Transverse colon (tissue), 3 donors: ENCODE data around the gene GLIPR2.

Experiments
- CTCF ChIP-seq, 5 experiments: fragments of 200-600 bp in 3 of 5; fragments of 450-650 bp in 2 of 5; sonication (generic) in 3 of 5; IDR thresholded peaks; 1 replicate in 2 of 5; 2 replicates in 3 of 5; pipeline ENCODE4 v1.5.1; 2016 to 2017; ENCODE audit warnings: antibody characterized with exemption in 5 of 5, inconsistent platforms in 3 of 5, mild to moderate bottlenecking in 2 of 5, moderate library complexity in 1 of 5
- POLR2A ChIP-seq: fragments of 450-650 bp; IDR thresholded peaks from one replicate; pipeline ENCODE4 v1.6.1; 2016; ENCODE audit warnings: antibody characterized with exemption, mild to moderate bottlenecking, moderate library complexity

- TF ChIP-seq CTCF (IDR thresholded peaks at IDR 0.05) (no peak), POLR2A (no peak)
Measured at GRCh38 chr9:36109071-36109470, 27.5 kb upstream of the GLIPR2 start.
